HCT116 (cell line): Measurements from ENCODE around the gene SBF1. TPM values are rescaled to one million over a fixed set of nuclear protein-coding genes. Genes with fewer than 3 reads are reported as not detected.

Experiments used
- ATAC-seq: fragments of 200-7000 bp; cut with Tn5 transposase; 2 replicates; pipeline ENCODE4 v1.9.1; 2020; ENCODE audit warnings: mild to moderate bottlenecking, moderate library complexity
- BruUV-seq: library from RNA; stranded (reverse); fragments of 400-500 nt; replicated peaks from 2 replicates; lab custom pipeline; 2021; lab: Mats Ljungman, UMichigan
- CTCF ChIA-PET: fragments of 300-600 bp; sonication (Branson Sonifier 250); formaldehyde crosslinking; loops from one replicate; lab custom pipeline; 2021; ENCODE audit warnings: antibody characterized with exemption; lab: Charles Lee
- POLR2A ChIA-PET: fragments of 300-600, 350-600 bp; sonication (Branson Sonifier 250); formaldehyde crosslinking; loops from one replicate; lab custom pipeline; 2021; ENCODE audit warnings: antibody characterized with exemption; lab: Charles Lee
- RAD21 ChIA-PET, 2 experiments: fragments of 300-600 bp; sonication (Branson Sonifier 250); formaldehyde crosslinking; loops; one replicate each; lab custom pipeline; 2023; ENCODE audit warnings: low total read pairs in 2 of 2; ENCODE audit not compliant: uncharacterized antibody in 2 of 2, unreplicated experiment in 2 of 2, low non-redundant PET in 1 of 2; lab: Charles Lee
- DNase-seq: peaks from one replicate; pipeline ENCODE4 v3.0.0-alpha.2; 2010; ENCODE audit warnings: low read depth, low spot score
- H2AFZ ChIP-seq: fragments of 200-600 bp; shearing (Covaris generic), sonication (generic); 2 replicates; pipeline ENCODE4 v1.6.1; 2017; ENCODE audit warnings: low read depth, mixed run types, mixed read lengths, antibody characterized with exemption, low read length; ENCODE audit not compliant: poor library complexity, severe bottlenecking
- H3K27ac ChIP-seq: 2 replicates; pipeline ENCODE4 v1.5.1; 2012; ENCODE audit warnings: low read depth, low read length
- H3K27me3 ChIP-seq: fragments of 200-600 bp; sonication (generic); 2 replicates; pipeline ENCODE4 v1.6.1; 2016; ENCODE audit warnings: mixed run types, low read length, mixed read lengths; ENCODE audit not compliant: insufficient read depth
- H3K36me3 ChIP-seq, 2 experiments: fragments of 200-500 bp in 1 of 2; fragments of 200-600 bp in 1 of 2; sonication (Bioruptor generic) in 1 of 2; sonication (generic) in 1 of 2; 2 replicates each; pipeline versions ENCODE4 v1.5.1 to v1.6.1; 2014 to 2016; ENCODE audit warnings: low read length in 2 of 2, inconsistent platforms in 1 of 2, mixed read lengths in 1 of 2, mixed run types in 1 of 2; ENCODE audit not compliant: insufficient read depth in 2 of 2, control insufficient read depth in 1 of 2
- H3K4me1 ChIP-seq, 2 experiments: fragments of 200-600 bp in 1 of 2; sonication (generic) in 1 of 2; 2 replicates each; pipeline versions ENCODE4 v1.5.1 to v1.6.1; 2012 to 2017; ENCODE audit warnings: low read length in 2 of 2, inconsistent platforms in 1 of 2, mild to moderate bottlenecking in 1 of 2, mixed read lengths in 1 of 2, mixed run types in 1 of 2, moderate library complexity in 1 of 2; ENCODE audit not compliant: insufficient read depth in 2 of 2, control insufficient read depth in 1 of 2
- H3K4me2 ChIP-seq: fragments of 200-600 bp; sonication (generic); 2 replicates; pipeline ENCODE4 v1.6.1; 2017; ENCODE audit warnings: mixed run types, low read length, mixed read lengths
- H3K4me3 ChIP-seq, 2 experiments: fragments of 200-600 bp in 1 of 2; sonication (generic) in 1 of 2; replicated peaks in 1 of 2; 2 replicates each; pipeline ENCODE4 v1.5.1; 2011 to 2016; ENCODE audit warnings: low read length in 2 of 2, control low read depth in 1 of 2, low read depth in 1 of 2, mild to moderate bottlenecking in 1 of 2, mixed read lengths in 1 of 2, mixed run types in 1 of 2
- H3K79me2 ChIP-seq: fragments of 200-600 bp; sonication (generic); 2 replicates; pipeline ENCODE4 v1.6.1; 2017; ENCODE audit warnings: mild to moderate bottlenecking, mixed run types, low read length, moderate library complexity, mixed read lengths; ENCODE audit not compliant: insufficient read depth
- H3K9ac ChIP-seq: fragments of 200-600 bp; sonication (generic); 2 replicates; pipeline ENCODE4 v1.6.1; 2016; ENCODE audit warnings: low read length, mixed read lengths
- H3K9me2 ChIP-seq: fragments of 200-600 bp; sonication (generic), shearing (Covaris generic); 2 replicates; pipeline ENCODE4 v1.6.1; 2017; ENCODE audit warnings: mixed run types, mild to moderate bottlenecking, moderate library complexity; ENCODE audit not compliant: insufficient read depth
- H3K9me3 ChIP-seq, 2 experiments: fragments of 200-500 bp in 1 of 2; fragments of 200-600 bp in 1 of 2; sonication (Bioruptor generic) in 1 of 2; sonication (generic) in 1 of 2; 2 replicates each; pipeline ENCODE4 v1.6.1; 2014 to 2017; ENCODE audit warnings: low read length in 2 of 2, mixed read lengths in 2 of 2, inconsistent platforms in 1 of 2, low read depth in 1 of 2, mild to moderate bottlenecking in 1 of 2, mixed run types in 1 of 2, moderate library complexity in 1 of 2; ENCODE audit not compliant: control insufficient read depth in 1 of 2, insufficient read depth in 1 of 2
- H4K20me1 ChIP-seq: fragments of 200-600 bp; sonication (generic), shearing (Covaris generic); 2 replicates; pipeline ENCODE4 v1.6.1; 2017; ENCODE audit warnings: mixed run types, mild to moderate bottlenecking, moderate library complexity; ENCODE audit not compliant: insufficient read depth
- CBX3 ChIP-seq: IDR thresholded peaks from 2 replicates; pipeline ENCODE4 v1.6.1; 2012; ENCODE audit warnings: low read depth
- CEBPB ChIP-seq: IDR thresholded peaks from 2 replicates; pipeline ENCODE4 v1.6.1; 2012; ENCODE audit warnings: low read depth
- EGR1 ChIP-seq: IDR thresholded peaks from 2 replicates; pipeline ENCODE4 v1.6.1; 2012; ENCODE audit warnings: low read depth
- ELF1 ChIP-seq: IDR thresholded peaks from 2 replicates; pipeline ENCODE4 v1.6.1; 2012; ENCODE audit warnings: low read depth, borderline replicate concordance
- EZH2 ChIP-seq: fragments of 200-600 bp; sonication (generic); IDR thresholded peaks from 2 replicates; pipeline ENCODE4 v1.6.1; 2017; ENCODE audit warnings: antibody characterized with exemption, mixed run types
- EZH2phosphoT487 ChIP-seq: fragments of 200-600 bp; IDR thresholded peaks from 2 replicates; pipeline ENCODE4 v1.6.1; 2018; ENCODE audit warnings: antibody characterized with exemption, borderline replicate concordance
- JUND ChIP-seq: IDR thresholded peaks from 2 replicates; pipeline ENCODE4 v1.6.1; 2012
- POLR2A ChIP-seq: IDR thresholded peaks from 2 replicates; pipeline ENCODE4 v1.7.0; 2011; ENCODE audit warnings: borderline replicate concordance; ENCODE audit not compliant: insufficient read depth, insufficient read length; ENCODE audit errors: extremely low read depth
- POLR2AphosphoS5 ChIP-seq: IDR thresholded peaks from 2 replicates; pipeline ENCODE4 v1.6.1; 2011; ENCODE audit warnings: mild to moderate bottlenecking, low read depth, low read length, moderate library complexity
- RAD21 ChIP-seq: IDR thresholded peaks from 2 replicates; pipeline ENCODE4 v1.6.1; 2012; ENCODE audit warnings: low read depth, mild to moderate bottlenecking
- SIN3A ChIP-seq: IDR thresholded peaks from 2 replicates; pipeline ENCODE4 v1.6.1; 2012; ENCODE audit warnings: low read depth
- SP1 ChIP-seq: IDR thresholded peaks from 2 replicates; pipeline ENCODE4 v1.6.1; 2012; ENCODE audit warnings: low read depth
- SRF ChIP-seq: IDR thresholded peaks from 2 replicates; pipeline ENCODE4 v1.6.1; 2012; ENCODE audit warnings: low read depth
- TCF7L2 ChIP-seq: IDR thresholded peaks from 2 replicates; pipeline ENCODE4 v1.7.0; 2011; ENCODE audit warnings: borderline replicate concordance, inconsistent platforms; ENCODE audit not compliant: insufficient read depth, insufficient read length; ENCODE audit errors: extremely low read depth
- YY1 ChIP-seq: IDR thresholded peaks from 2 replicates; pipeline ENCODE4 v1.6.1; 2011; ENCODE audit warnings: low read length, low read depth, moderate library complexity, mild to moderate bottlenecking; ENCODE audit not compliant: insufficient replicate concordance; ENCODE audit errors: extremely low read depth
- ZFX ChIP-seq: fragments of 450-650 bp; IDR thresholded peaks from 2 replicates; pipeline ENCODE4 v1.6.1; 2017
- ZNF274 ChIP-seq: fragments of 200-500 bp; sonication (Bioruptor generic); IDR thresholded peaks from 2 replicates; pipeline ENCODE4 v1.6.1; 2014; ENCODE audit warnings: mild to moderate bottlenecking, low read depth, low read length, inconsistent platforms
- intact Hi-C: fragments of 100-400 bp; cut with micrococcal nuclease; formaldehyde crosslinking; loops from 2 replicates; pipeline ENCODE4 v1.10.0; 2022
- total RNA-seq: library from RNA; stranded (reverse); gene quantifications from one replicate; pipeline ENCODE4 v1.2.1, GENCODE V29; 2021; ENCODE audit not compliant: unreplicated experiment
- TF ChIP-seq, protein P1 (sequence below): IDR thresholded peaks from 2 replicates; pipeline ENCODE4 v1.6.1; 2012; ENCODE audit warnings: low read depth
- TF ChIP-seq, protein P2 (sequence below): IDR thresholded peaks from 2 replicates; pipeline ENCODE4 v1.6.1; 2012
- TF ChIP-seq, protein P3 (sequence below), 3 experiments: fragments of 200-600 bp in 1 of 3; sonication (generic) in 1 of 3; IDR thresholded peaks in 2 of 3; conservative IDR thresholded peaks in 1 of 3; 2 replicates each; pipeline ENCODE4 v1.5.1; 2012 to 2017; ENCODE audit warnings: low read depth in 2 of 3, low read length in 2 of 3, antibody characterized with exemption in 1 of 3, borderline replicate concordance in 1 of 3, control low read depth in 1 of 3, mild to moderate bottlenecking in 1 of 3, mixed read lengths in 1 of 3, mixed run types in 1 of 3, moderate library complexity in 1 of 3; ENCODE audit not compliant: insufficient read depth in 1 of 3
- TF ChIP-seq, protein P4 (sequence below): IDR thresholded peaks from 2 replicates; pipeline ENCODE4 v1.6.1; 2012

The SBF1 gene
- total RNA-seq, 1 experiment from 2014 or later, result 91.1 TPM

DNA sequence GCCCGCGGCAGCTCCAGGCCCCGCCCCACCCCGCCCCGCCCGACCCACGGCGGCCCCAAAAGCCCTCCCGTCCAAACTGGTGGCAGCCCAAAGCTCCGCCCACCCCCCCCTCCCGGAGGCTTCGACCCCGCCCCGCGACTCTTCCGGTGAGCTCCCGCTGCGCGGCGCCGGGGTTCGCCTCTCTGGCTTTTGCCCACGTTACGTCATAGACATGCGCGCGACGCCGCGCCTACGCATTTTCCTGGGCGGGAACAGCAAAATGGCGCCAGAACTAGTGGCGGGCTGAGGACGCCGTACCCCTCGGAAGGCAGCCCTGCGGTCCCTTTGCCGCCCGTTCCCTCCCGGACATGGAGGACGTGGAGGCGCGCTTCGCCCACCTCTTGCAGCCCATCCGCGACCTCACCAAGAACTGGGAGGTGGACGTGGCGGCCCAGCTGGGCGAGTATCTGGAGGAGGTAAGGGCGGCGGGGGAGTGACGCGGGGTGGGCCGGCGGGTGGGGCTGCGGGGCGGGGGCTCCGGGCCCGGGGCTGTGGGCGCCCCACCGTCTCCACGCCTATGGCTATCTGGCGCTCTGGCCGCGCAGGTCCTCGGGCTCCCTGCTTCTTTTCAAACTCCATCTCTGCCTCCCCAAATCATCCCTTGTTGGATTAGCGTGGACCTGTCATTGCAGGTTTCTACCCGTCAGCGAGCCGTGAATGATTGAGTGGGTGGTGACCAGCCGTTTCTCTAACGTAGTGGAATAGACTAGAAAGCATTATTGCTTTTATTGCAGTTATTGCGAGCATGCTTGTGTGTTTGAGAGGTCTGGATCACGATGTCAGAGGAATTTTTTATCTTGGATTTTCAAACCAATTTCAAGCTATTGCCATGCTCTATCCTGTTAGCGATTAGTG is 33.4 kb upstream of the SBF1 start, which contains the start of gene NCAPH2:
TSS of gene NCAPH2 (plus strand) at position 234 of the 894 bp plus-strand sequence. CDS start at position 348, 114 bp downstream.
- Histone ChIP-seq H3K4me3 (peak within 1 kb of the TSS; percentile 67 to 99), H3K4me2 (peak within 1 kb of the TSS; percentile 93), H3K27me3 (no peaks in the 10 kb centered on the region), H3K9me3 (no peaks in the 10 kb centered on the region), H3K9ac (peak within 1 kb of the TSS; percentile 94), H3K27ac (peak within 1 kb of the TSS; percentile 84), H3K36me3 (peaks cover 0 to 8% of the 10 kb centered on the region in 2 experiments; a peak in 1 of 4 replicates), H4K20me1 (no peaks in the 10 kb centered on the region), H3K4me1 (peaks cover 10 to 17% of the 10 kb centered on the region in 2 experiments), H2AFZ (no peak within 1 kb of the TSS), H3K9me2 (no peaks in the 10 kb centered on the region), H3K79me2 (peaks cover 59% of the 10 kb centered on the region)
- ChIA-PET CTCF (interaction anchor here (0.7 to 1.8 kb wide), 6 partner anchors 10 to 257 kb away, joined by 3 to 21 read pairs (median 3); partner anchors contain the start of genes HDAC10, SCO2 and SYCE3), RAD21 (interaction anchor here (0.8 to 0.9 kb wide), 2 partner anchors 17 kb away, joined by 4 to 8 read pairs; partner anchors contain the start of gene SCO2 (in 2 of the 2)), POLR2A (interaction anchor here (0.6 to 2.1 kb wide), 5 partner anchors 9 to 201 kb away, joined by 3 to 20 read pairs (median 3); partner anchors contain the start of genes PLXNB2, SCO2 and SYCE3)
- DNase-seq (peak; percentile 94), ATAC-seq (peak; percentile 70)
- no TSS peak for BruUV-seq
- intact Hi-C loops, result loop anchor here (1.0 kb wide), 1 partner anchor 17 kb away; the partner anchor contains the start of gene SCO2
- TF ChIP-seq, protein P1, sequence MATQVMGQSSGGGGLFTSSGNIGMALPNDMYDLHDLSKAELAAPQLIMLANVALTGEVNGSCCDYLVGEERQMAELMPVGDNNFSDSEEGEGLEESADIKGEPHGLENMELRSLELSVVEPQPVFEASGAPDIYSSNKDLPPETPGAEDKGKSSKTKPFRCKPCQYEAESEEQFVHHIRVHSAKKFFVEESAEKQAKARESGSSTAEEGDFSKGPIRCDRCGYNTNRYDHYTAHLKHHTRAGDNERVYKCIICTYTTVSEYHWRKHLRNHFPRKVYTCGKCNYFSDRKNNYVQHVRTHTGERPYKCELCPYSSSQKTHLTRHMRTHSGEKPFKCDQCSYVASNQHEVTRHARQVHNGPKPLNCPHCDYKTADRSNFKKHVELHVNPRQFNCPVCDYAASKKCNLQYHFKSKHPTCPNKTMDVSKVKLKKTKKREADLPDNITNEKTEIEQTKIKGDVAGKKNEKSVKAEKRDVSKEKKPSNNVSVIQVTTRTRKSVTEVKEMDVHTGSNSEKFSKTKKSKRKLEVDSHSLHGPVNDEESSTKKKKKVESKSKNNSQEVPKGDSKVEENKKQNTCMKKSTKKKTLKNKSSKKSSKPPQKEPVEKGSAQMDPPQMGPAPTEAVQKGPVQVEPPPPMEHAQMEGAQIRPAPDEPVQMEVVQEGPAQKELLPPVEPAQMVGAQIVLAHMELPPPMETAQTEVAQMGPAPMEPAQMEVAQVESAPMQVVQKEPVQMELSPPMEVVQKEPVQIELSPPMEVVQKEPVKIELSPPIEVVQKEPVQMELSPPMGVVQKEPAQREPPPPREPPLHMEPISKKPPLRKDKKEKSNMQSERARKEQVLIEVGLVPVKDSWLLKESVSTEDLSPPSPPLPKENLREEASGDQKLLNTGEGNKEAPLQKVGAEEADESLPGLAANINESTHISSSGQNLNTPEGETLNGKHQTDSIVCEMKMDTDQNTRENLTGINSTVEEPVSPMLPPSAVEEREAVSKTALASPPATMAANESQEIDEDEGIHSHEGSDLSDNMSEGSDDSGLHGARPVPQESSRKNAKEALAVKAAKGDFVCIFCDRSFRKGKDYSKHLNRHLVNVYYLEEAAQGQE, result no peak
- no peak; the same call in 1 of the 2 replicates for TF ChIP-seq CEBPB
- peak; percentile 92 for TF ChIP-seq YY1
- peak; percentile 73 for TF ChIP-seq POLR2AphosphoS5
- TF ChIP-seq RAD21, result no peak
- no peak; the same call in 1 of the 2 replicates for TF ChIP-seq ELF1
- peak; percentile 91 for TF ChIP-seq EGR1
- no peak for TF ChIP-seq EZH2
- TF ChIP-seq SIN3A, result peak; percentile 56; the same call in 1 of the 2 replicates
- peak; percentile 84 for TF ChIP-seq SP1
- TF ChIP-seq ZFX, result no peak; the same call in 1 of the 2 replicates
- peak; percentile 44 for TF ChIP-seq POLR2A
- TF ChIP-seq EZH2phosphoT487, result no peak
- TF ChIP-seq ZNF274, result no peak
- peak; percentile 22 for TF ChIP-seq TCF7L2
- peak; percentile 91 for TF ChIP-seq SRF
- no peak for TF ChIP-seq CBX3
- no peak for TF ChIP-seq JUND
- TF ChIP-seq, protein P2, sequence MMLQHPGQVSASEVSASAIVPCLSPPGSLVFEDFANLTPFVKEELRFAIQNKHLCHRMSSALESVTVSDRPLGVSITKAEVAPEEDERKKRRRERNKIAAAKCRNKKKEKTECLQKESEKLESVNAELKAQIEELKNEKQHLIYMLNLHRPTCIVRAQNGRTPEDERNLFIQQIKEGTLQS, result no peak
- TF ChIP-seq, protein P3, sequence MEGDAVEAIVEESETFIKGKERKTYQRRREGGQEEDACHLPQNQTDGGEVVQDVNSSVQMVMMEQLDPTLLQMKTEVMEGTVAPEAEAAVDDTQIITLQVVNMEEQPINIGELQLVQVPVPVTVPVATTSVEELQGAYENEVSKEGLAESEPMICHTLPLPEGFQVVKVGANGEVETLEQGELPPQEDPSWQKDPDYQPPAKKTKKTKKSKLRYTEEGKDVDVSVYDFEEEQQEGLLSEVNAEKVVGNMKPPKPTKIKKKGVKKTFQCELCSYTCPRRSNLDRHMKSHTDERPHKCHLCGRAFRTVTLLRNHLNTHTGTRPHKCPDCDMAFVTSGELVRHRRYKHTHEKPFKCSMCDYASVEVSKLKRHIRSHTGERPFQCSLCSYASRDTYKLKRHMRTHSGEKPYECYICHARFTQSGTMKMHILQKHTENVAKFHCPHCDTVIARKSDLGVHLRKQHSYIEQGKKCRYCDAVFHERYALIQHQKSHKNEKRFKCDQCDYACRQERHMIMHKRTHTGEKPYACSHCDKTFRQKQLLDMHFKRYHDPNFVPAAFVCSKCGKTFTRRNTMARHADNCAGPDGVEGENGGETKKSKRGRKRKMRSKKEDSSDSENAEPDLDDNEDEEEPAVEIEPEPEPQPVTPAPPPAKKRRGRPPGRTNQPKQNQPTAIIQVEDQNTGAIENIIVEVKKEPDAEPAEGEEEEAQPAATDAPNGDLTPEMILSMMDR (IDR thresholded peaks at IDR 0.05 in 2 of 3, conservative IDR thresholded peaks at IDR 0.05 in 1 of 3; ENCODE audit: borderline replicate concordance in 1 of 3, insufficient read depth in 1 of 3, low read depth in 2 of 3, low read length in 2 of 3), result no peak
- TF ChIP-seq, protein P4, sequence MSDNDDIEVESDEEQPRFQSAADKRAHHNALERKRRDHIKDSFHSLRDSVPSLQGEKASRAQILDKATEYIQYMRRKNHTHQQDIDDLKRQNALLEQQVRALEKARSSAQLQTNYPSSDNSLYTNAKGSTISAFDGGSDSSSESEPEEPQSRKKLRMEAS, result peak; percentile 60
